Measurements from ENCODE around the gene TSPAN17.

GRCh38 chr5:176661676-176662075 lies 14.4 kb downstream of the TSPAN17 start:
- TF ChIP-seq CTCF (IDR thresholded peaks at IDR 0.05) = no peak
- no peak for TF ChIP-seq POLR2A (IDR thresholded peaks at IDR 0.05)

Data from lower leg skin (tissue), 3 donors.